CD4-positive, alpha-beta T cell treated with Interleukin-6 for 4 hours (primary cell): ENCODE measurements around the gene CAPZB.
"Not testable (repeated sequence)": the region's sequence is repeated elsewhere in the genome, so short reads cannot be mapped to it uniquely, and the experiment has no call there.

ENCODE experiments used
- DNase-seq: peaks from one replicate; pipeline ENCODE4 v3.0.0-alpha.2; 2020; ENCODE audit warnings: mixed read lengths

The CAPZB gene

DNA sequence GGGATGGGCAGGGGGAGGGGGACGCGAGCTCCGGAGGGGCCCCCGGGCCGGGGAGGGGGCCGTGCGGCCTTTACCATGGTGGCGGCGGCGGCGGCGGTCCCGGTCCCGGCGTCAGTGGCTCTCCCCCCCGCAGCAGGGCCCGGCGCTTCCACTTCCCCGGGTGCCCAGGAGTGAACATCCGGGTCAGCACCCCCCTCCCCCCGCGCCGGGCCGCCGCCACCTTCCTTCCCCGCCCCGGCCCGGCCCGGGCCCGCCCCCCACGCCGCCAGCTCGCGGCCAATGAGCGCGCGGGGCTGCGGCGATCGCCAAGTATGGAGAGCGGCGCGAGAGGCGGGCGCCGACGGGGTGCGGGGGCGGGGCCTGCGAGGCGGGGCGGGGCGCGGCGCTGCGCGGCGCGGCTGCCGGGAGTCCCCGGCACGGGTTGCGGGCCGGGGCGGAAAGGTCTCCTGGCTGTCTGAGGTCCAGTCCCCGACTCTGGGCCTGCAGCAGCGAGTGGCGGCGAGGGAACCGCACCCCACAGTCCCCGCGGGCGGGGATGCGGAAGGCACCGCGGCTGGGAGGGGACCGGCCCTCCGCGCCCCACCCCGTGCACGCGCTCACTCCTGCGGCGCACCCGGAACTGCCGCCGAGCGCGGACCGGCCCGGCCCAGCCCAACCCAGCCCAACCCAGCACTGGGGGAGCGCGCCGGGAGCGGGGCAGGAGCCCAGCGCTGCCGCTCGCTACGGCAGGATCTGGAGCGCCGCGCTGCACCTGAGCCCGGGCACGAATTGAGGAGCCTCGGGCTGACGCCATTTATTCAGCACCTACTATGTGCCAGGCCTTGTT is at the start of gene CAPZB:
TSS of gene CAPZB (minus strand) at position 178 of the 826 bp plus-strand sequence. CDS start at position 77, 101 bp downstream.
- DNase-seq, result peak; percentile 97

DNA sequence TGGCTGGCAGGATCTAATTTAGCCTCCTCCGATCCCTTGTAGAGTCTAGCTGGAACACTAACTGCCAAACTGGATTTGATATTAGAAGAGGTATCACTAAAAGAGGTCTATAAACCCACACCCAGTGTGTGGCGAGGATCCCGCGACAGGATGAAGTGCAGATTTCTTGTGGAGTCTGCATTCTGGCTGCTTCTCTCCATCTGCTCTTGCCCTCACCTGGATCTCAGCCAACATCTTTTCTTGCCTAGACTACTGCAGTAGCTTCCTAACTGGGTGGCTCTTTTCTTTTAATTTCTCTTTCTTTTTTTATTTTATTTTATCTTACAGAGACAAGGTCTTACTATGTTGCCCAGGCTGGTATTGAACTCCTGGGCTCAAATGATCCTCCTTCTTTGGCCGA is 48.9 kb upstream of the CAPZB start:
- no peak for DNase-seq

DNA sequence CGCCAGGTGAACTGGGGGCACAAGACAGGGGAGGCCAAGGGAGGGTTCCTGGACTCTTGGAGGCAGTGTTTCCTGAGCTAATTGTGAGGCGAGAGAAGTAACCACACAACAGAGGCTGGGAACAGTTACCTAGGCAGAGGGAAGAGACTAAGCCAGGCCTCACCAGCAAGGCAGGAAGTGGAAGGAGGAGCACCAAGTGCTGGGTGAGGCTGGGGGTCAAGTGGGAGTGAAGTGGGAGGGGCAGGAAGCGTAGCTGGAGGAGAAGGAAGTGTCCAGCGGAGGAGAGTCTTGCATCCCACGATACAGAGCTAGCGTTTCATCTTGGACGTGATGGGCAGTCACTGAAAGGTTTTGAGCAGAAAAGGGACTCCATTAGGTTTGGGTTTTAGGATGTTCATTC is 48.3 kb upstream of the CAPZB start:
- no peak for DNase-seq

DNA sequence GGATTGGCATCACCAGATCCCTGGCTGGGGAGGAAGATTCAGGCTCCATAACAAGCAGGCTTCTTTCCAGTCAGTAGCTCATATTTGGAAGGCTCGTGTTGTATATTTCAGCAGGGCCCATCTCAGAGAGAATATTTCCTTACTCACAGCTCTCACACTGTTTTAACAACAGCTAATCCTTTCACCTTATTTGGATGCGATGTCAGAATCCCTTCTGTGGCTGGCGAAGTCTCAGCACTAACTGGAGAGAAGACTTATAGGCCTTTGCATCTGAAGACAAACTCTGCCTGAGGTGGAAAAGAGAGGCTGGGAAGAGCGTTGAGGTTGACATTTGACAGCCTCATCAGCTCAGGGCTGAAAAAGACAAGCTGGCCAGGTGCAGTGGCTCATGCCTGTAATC is 47.2 kb upstream of the CAPZB start:
- DNase-seq, result no peak

DNA sequence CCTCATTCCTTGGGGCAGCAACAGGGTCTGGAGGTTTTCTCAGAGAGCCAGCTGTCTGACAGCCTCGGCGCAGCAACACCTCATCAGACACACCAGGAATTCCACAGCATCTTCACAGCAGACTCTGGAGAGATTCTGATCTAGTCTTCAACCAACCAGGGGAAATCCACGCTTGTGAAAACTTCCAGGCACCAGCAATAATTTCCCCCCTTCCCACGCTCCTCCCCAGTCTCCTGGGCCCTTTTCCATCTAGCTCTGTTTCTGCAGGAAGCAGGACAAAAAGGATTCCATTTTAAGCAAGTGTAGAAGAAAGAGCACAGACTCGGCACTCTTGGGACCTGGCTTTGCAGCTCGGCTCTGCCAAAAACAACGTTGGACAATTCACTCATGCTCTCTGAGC is 44.3 kb upstream of the CAPZB start:
- no peak for DNase-seq

DNA sequence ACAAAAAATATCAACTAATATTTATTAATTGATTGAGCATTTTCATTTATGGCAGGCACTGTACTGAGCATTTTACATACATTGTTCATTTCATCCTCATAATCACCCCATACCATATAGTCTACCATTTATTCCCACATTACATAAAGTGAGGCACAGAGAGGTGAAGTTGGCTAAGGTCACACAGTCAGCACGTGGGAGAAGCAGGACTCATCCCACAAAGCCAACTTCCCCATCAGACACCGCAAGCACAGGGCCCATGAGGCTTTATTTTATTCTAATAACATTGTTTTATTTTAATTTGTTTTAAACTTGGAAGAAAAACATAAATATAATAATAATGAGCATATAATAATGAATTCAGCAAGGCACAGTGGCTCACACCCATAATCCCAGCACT is 43.1 kb upstream of the CAPZB start:
- DNase-seq, result no peak

DNA sequence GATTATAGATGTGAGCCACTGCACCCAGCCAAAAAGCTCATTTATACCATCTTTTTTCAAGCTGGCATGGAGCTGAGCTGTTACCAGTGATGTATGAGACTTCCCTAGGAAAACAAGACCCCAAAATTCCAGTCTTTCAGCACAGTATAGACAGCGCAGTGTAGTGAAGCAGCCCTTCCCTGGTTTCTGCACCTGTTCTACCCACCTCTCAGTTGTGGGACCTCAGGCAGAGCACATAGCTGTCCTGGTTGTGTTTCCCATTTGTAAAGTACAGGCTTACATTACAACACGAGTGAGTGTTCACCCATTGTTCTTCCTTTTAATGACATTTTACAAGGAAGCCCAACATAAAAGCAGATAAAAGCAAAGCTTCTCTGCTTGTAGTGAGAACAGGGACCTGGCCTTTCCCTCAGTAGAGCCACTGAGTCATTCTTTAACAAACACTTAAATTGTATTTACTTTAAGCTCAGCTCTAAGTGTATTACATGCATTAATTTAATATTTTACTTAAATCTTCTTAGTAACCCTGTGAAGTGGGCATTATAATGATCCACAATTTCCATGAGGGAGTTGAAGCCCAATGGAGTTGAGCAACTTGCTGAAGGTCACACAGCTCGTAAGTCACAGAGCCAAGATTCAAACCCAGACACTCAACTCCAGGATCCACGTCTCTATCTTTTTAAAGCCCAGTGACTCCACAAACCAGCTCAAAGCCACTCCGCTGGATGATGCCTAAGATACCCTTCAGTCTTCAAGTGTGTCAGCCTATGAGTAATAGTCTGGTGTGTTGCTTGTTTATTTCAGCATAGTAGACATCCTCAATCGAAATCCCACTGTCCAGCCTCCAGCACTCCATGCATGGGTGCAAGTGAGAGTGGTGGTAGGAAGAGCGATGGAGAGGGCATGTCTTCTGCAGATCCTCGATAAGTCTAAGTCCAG is 40.5 kb upstream of the CAPZB start:
- DNase-seq, result no peak

DNA sequence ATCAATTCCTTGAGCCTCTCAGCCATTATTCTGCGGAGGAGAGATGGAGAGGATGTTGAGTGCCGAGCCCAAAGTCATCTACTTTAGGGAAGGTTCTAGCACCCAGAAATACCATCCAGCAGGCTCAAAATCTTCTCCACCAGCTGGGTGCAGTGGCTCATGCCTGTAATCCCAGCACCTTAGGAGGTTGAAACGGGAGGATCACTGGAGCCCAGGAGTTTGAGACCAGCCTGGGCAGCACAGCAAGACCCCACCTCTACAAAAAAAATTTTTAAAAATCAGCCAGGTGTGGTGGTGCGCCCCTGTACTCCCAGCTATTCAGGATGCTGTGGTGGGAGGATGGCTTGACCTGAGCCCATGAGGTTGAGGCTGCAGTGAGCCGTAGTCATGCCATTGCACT is 39.5 kb upstream of the CAPZB start:
- no peak for DNase-seq

DNA sequence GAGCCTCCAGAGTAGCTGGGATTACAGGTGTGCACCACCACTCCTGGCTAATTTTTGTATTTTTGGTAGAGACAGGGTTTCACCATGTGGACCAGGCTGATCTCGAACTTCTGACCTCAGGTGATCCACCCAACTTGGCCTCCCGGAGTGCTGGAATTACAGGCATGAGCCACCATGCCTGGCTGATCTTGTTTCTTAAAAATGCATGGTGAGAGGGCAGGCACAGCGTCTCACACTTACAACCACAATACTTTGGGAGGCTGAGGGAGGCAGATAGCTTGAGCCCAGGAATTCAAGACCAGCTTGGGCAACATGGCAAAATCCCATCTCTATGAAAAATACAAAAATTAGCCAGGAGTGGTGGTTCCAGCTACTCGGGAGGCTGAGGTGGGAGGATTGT is 37.2 kb upstream of the CAPZB start:
- DNase-seq, result not testable (repeated sequence)

DNA sequence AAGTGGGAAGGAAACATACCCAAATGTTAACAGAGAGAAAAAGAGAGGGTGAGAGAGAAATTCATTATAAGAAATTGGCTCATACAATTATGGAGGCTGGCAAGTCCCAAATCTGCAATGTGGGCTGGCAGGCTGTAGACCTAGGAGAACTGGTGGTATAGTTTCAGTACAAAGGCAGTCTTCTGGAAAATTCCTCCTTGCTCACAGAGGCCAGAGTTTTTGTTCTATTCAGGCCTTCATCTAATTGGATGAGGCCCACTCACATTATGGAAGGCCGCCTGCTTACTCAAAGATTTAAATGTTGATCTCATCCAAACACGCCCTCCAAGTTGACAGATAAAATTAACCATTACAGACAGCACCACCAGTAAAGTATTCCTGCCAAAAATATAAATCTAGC is 36.1 kb upstream of the CAPZB start:
- no peak for DNase-seq

DNA sequence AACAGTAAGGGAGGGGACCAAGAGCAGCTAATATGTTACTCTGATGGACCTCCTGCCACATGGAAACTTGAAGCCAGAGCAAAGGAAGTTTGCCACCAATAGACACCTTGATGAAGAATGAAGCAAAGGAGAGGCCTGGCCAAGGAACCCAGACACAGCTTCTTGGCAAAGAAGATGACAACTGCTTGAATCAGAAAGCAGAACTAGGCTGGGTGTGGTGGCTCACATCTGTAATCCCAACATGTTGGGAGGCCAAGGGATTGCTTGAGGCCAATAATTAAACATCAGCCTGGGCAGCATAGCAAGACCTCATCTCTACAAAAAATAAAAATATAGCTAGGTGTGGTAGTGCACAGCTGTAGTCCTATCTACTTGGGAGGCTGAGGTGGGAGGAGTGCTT is 31.7 kb upstream of the CAPZB start:
- DNase-seq, result no peak

DNA sequence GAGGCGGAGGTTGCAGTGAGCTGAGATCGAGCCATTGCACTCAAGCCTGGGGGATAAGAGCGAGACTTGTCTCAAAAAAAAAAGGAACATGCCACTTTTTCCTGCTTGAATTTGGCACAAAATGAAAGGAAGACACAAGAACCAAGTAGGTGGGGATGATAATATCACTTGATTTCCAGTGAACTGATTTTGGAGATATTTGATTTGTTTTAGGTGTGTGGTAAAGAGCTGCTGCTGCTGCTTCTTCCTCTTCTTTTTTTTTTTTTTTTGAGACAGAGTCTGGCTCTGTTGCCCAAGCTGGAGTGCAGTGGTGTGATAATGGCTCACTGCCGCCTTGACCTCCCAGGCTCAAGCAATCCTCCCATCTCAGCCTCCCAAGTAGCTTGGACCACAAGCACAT is 29.9 kb upstream of the CAPZB start:
- no peak for DNase-seq

DNA sequence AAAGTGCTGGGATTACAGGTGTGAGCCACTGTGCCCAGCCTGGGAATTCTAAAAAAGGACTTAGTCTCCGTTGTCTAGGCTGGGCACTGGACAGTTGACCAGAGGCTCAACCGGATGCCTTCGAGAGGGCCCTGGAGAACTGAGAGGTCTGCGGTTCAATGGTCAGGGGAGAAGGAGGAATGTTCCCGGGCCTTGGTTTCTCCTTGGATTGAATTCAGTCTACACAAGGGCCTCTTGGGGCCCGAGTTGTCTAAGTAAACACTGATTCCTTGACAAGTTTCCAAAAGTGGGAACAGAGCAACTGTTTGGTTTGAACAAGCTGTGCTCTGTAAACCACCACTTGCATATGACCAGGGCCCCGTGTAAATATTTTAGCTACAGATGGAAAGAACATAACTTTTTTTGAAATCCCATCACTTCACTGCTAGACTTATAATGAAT is 29.1 kb upstream of the CAPZB start:
- no peak for DNase-seq

DNA sequence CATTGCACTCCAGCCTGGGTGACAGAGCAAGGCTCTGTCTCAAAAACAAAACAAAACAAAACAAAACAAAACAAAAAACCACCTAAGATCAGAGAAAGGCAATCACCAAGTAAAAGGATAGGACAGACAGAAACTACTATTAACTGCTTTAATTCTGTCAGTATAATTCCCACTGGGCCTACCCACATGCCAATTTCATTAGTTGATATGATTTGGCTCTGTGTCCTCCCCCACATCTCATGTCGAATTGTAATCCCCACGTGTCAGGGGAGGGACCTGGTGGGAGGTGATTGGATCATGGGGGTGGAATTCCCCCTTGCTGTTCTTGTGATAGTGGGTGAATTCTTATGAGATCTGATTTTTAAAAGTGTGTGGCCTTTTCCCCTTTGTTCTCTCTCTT is 27.2 kb upstream of the CAPZB start:
- DNase-seq, result no peak

DNA sequence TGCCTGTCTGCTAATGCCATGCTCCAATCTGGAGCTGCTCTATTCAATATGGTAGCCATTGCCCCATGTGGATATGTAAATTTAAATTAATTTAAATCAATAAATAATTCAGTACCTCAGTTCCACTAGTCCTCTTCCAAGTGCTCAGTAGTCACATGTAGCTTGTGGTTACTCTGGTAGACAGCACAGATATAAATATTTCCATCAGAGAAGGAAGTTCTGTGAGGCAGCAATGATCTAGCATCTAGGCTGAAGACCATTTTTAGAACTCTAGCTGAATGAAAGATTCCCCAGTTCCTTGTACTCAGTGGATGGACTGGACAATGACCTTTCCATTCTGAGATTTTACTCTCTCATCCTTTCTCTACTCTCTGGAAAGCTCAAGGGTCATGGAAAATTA is 25.8 kb upstream of the CAPZB start:
- no peak for DNase-seq

DNA sequence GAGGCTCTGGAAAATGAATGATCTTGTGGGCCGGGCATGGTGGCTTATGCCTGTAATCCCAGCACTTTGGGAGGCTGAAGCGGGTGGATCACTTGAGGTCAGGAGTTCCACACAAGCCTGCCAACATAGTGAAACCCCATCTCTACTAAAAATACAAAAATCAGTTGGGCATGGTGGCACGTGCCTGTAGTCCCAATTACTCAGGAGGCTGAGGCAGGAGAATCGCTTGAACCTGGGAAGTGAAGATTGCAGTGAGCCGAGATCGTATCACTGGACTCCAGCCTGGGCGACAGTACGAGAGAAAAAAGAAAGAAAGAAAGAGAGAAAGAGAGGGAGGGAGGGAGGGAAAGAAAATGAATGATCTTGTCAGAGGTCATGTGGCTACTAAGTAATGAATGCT is 24.3 kb upstream of the CAPZB start:
- not testable (repeated sequence) for DNase-seq

DNA sequence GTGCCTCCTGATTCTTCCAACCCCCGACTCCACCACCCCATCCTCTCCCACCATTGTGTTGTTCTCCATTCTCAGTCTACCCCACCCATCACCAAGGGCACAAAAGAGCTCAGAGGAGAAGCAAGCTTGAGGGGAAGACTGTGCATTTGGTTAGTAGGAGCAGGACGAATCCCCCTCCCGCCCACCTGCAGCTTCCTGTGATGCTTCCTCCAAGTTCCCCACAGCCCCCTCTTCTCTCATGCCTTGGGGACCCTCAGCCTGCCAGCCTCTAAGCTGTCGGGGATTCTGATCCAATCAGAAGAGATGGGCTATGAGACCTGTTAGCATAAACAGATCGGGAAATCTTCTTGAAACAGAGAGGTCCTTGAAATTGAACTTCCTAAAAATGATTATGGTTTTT is 22.2 kb upstream of the CAPZB start:
- no peak for DNase-seq

DNA sequence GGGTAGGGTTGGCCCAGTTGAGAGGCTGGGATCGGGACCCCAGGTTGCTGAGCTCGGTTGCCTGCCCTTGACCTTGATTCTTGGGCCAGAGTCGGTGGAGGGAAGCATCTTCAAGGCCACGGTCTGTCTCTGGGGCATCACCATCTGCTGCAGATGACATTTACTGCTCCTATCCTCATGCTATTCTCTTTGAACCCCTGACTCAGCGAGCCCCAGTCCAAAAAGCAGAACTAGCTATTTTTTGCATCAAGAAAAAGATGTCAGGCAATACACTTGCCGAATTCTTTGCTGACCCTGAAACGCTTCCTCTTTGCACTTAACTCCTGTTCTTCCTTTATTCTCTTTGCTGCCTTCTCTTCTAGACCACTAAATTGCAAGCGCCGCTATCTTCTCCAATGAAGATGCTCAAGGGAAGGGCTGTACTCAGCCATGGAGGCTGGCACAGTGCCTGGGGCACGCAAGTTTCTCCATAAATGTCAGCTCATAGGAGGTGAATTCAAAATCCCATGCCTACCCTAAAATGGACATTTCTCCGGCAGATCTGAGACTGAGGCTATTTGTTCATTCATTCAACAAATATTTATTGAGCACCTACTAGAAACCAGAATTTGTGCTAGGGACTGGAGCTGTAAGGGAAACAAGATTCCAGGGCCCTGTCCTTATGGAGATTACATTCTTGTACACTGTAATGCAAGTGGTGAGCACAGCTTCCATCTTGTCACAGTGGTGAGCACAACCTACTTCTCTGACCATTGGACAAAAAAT is 20.5 kb upstream of the CAPZB start:
- no peak for DNase-seq

DNA sequence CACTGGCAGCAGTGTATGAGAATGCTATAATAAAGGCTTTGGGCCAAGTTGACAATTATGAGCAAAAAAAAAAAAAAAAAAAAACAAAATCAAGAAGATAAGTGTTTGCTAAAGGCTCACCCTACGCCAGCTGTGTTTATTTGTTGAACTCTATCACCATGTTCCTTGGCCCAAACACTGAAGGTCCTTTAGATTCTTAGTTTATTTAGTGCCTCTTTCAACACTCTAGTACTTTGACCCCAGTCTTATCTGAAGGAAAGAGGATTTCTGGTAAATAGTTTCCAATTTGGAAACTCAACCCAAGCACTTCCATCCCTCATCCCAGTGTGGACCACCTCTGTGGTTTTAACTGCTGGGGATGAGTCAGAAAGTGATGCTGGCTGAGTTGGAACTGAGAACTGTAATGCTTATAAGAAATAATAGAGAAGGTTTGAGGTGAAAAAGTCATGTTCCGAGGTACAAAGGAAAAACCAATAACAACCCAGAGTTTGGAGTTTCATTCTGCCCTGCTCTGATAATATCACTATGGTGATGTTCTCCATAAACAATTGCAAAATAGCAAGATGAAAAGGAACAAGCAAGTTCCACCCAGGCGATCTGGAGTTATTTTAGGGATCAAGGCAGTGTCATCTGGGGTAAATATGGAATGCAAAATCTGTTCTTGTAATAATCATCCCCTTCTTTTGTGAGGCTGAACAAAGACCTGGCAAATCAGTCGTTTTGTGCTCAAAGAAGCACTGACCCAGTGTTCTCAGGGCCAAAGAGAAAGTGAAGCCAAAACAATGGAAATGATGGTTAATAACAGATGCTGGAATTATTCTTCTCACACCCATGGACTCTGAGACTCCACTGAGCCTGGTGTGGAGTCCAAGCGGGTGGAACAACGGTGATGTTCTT is 19.7 kb upstream of the CAPZB start:
- no peak for DNase-seq

DNA sequence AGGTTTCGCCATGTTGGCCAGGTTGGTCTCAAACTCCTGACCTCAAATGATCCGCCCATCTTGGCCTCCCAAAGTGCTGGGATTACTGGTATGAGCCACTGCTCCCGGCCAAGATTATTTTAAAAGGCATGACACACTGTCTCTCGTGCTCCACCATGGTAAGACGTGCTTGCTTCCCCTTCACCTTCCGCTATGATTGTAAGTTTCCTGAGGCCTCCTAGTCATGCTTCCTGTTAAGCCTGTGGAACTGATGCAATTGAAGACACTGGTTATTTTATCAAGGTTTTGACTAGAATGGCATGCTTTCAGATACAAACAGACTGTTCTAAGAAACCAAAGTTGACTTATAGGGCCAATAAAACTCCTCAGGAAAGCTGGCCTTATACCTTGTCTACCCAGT is 16.9 kb upstream of the CAPZB start:
- not testable (repeated sequence) for DNase-seq

DNA sequence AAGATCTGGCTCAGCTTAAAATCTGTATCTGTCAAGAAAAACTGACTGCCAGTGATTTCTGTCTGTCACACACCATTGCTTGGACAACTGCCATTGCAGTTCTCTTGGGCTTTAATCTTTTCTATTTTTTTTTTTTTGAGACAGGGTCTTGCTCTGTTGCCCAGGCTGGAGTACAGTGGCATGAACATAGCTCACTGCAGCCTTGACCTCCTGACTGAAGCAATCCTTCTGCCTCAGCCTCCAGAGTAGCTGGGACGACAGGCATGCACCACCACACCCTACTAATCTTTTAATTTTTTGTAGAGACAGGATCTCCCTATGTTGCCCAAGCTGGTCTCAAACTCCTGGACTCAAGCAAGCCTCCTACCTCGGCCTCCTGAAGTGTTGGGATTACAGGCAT is 14.5 kb upstream of the CAPZB start:
- not testable (repeated sequence) for DNase-seq

DNA sequence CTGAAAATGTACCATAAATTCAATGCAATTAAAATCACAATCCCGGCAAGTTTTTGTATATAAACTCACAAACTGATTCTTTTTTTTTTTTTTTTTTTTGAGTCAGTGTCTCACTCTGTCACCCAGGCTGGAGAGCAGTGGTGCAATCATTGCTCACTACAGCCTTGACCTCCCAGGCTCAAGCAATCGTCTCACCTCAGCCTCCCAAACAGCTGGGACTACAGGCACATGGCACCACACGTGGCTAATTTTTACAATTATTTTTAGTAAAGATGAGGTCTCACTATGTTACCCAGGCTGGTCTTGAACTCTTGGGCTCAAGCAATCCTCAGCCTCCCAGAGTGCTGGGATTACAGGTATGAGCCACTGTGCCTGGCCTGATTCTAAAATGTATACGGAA is 12.1 kb upstream of the CAPZB start:
- not testable (repeated sequence) for DNase-seq
